ENCODE results near the gene SHISA9.

SHISA9 gene

GRCh38 chr16:13203725-13204124, 302.3 kb downstream of the SHISA9 start:
- DNase-seq, result no peak

- DNase-seq, result no peak
These were observed 304.0 kb downstream of the SHISA9 start for GRCh38 chr16:13205352-13205751.

- DNase-seq, result no peak
These were observed 305.2 kb downstream of the SHISA9 start for GRCh38 chr16:13206606-13207005.

GRCh38 chr16:13207151-13207550, 305.8 kb downstream of the SHISA9 start:
- DNase-seq, result no peak

GRCh38 chr16:13223666-13224065, 322.3 kb downstream of the SHISA9 start:
- no peak for DNase-seq

- DNase-seq, result no peak
These were observed 327.6 kb downstream of the SHISA9 start for GRCh38 chr16:13229039-13229438.

GRCh38 chr16:13231365-13231764, 330.0 kb downstream of the SHISA9 start:
- DNase-seq, result no peak

- DNase-seq, result no peak
These were observed 333.6 kb downstream of the SHISA9 start for GRCh38 chr16:13234999-13235398.

- no peak for DNase-seq
These were observed 334.9 kb downstream of the SHISA9 start for GRCh38 chr16:13236308-13236707.

- no peak for DNase-seq
These were observed 336.8 kb downstream of the SHISA9 start for GRCh38 chr16:13238182-13238581.

GRCh38 chr16:13242201-13242600, 340.8 kb downstream of the SHISA9 start:
- DNase-seq, result no peak

GRCh38 chr16:13244770-13245169, 343.4 kb downstream of the SHISA9 start:
- DNase-seq, result no peak

- DNase-seq, result no peak
These were observed 344.4 kb downstream of the SHISA9 start for GRCh38 chr16:13245713-13246377.

- DNase-seq, result no peak
These were observed 353.7 kb downstream of the SHISA9 start for GRCh38 chr16:13254998-13255614.

- no peak for DNase-seq
These were observed 361.1 kb downstream of the SHISA9 start for GRCh38 chr16:13262270-13263090.

GRCh38 chr16:13264749-13265552, 363.6 kb downstream of the SHISA9 start:
- no peak for DNase-seq

- DNase-seq, result no peak
These were observed 368.0 kb downstream of the SHISA9 start for GRCh38 chr16:13269359-13269758.

GRCh38 chr16:13269905-13270528, 368.6 kb downstream of the SHISA9 start:
- DNase-seq, result no peak

GRCh38 chr16:13270602-13271001, 369.2 kb downstream of the SHISA9 start:
- no peak for DNase-seq

- no peak for DNase-seq
These were observed 388.1 kb downstream of the SHISA9 start for GRCh38 chr16:13289515-13289914.
